ENCODE data around the gene BSND. TPM values are rescaled to one million over a fixed set of nuclear protein-coding genes. Genes with fewer than 3 reads are reported as not detected.

Gene BSND
- total and polyA plus RNA-seq, 9 of the 15 experiments (the other 6 are each of a cell fraction or from before 2014, with no cell fraction given), result not detected

GRCh38 chr1:55053265-55053954 is 54.7 kb downstream of the BSND start:
- WGBS (ENCODE audit: insufficient coverage, low coverage, missing lambda C conversion rate), result 42% methylated on average over 6 of the region's 7 CpGs
- H4K20me1 ChIP-seq (replicated peaks; ENCODE audit: control insufficient read depth, insufficient read depth, low read length), result no peaks in the 10 kb centered on the region; the same call in 1 of the 2 replicates
- in situ Hi-C loops (cut with MboI), result no loop called here
- POLR2A ChIA-PET, result interaction anchor here (1.1 to 2.0 kb wide), 3 partner anchors 12 to 18 kb away, joined by 3 to 9 read pairs (median 4); no protein-coding TSS in a partner anchor
- no peaks in the 10 kb centered on the region for H3K27me3 ChIP-seq (ENCODE audit: control insufficient read depth in 2 of 2, insufficient read depth in 2 of 2, low read length in 2 of 2)
- H2AFZ ChIP-seq (ENCODE audit: low read depth, low read length), result no peak overlapping the region
- BruUV-seq (replicated peaks), result no TSS peak
- intact Hi-C loops (cut with micrococcal nuclease), result no loop called here
- peaks cover 2% of the 10 kb centered on the region; the same call in 2 of the 3 replicates for H3K79me2 ChIP-seq (ENCODE audit: control insufficient read depth, insufficient read depth, low read length)
- H3K4me1 ChIP-seq (replicated peaks in 1 of 2; ENCODE audit: control insufficient read depth in 2 of 2, insufficient read depth in 2 of 2, low read length in 2 of 2), result peaks cover 0 to 5% of the 10 kb centered on the region in 2 experiments; a peak in 2 of 5 replicates
- H3K9me3 ChIP-seq (replicated peaks; ENCODE audit: control insufficient read depth, insufficient read depth, low read depth, low read length), result no peaks in the 10 kb centered on the region
- no peak for TF ChIP-seq HMBOX1 (IDR thresholded peaks at IDR 0.05)
- TF ChIP-seq GTF2E2 (tag; IDR thresholded peaks at IDR 0.05), result no peak
- TF ChIP-seq ZNF407 (IDR thresholded peaks at IDR 0.05; ENCODE audit: low read depth), result no peak
- TF ChIP-seq LCOR (CRISPR knock-in tag; IDR thresholded peaks at IDR 0.05), result no peak
- no peak for TF ChIP-seq DMBX1 (CRISPR knock-in tag; IDR thresholded peaks at IDR 0.05; ENCODE audit: borderline replicate concordance)
- H3K4me2 ChIP-seq (ENCODE audit: insufficient read depth, low read length), result no peak overlapping the region
- no peak overlapping the region for H3K9ac ChIP-seq (ENCODE audit: insufficient read depth in 1 of 2, low read depth in 2 of 2, low read length in 2 of 2)
- H3K4me3 ChIP-seq, result no peak overlapping the region
- no peaks in the 10 kb centered on the region for H3K9me1 ChIP-seq (ENCODE audit: control insufficient read depth, insufficient read depth, low read length)
- peaks cover 94% of the 10 kb centered on the region; the same call in 2 of the 3 replicates for H3K36me3 ChIP-seq (ENCODE audit: control insufficient read depth, insufficient read depth, low read length)
- FAIRE-seq (no peak), ATAC-seq (no peak), DNase-seq (ENCODE audit: extremely low read depth in 1 of 4, low spot score in 3 of 4) (no peak)
- CTCF ChIA-PET (ENCODE audit: low intra/inter-chr PET ratio), result no interaction called here
- no peak overlapping the region for H3K27ac ChIP-seq (ENCODE audit: extremely low read depth, low read depth, low read length)
